Measurements from ENCODE around the gene SLC9C1. TPM values are rescaled to one million over a fixed set of nuclear protein-coding genes. Genes with fewer than 3 reads are reported as not detected.
A peak's percentile ranks its signal among the peaks of the same experiment; 100 is the strongest.

The SLC9C1 gene
- total RNA-seq, 1 experiment from 2014 or later = not detected

DNA sequence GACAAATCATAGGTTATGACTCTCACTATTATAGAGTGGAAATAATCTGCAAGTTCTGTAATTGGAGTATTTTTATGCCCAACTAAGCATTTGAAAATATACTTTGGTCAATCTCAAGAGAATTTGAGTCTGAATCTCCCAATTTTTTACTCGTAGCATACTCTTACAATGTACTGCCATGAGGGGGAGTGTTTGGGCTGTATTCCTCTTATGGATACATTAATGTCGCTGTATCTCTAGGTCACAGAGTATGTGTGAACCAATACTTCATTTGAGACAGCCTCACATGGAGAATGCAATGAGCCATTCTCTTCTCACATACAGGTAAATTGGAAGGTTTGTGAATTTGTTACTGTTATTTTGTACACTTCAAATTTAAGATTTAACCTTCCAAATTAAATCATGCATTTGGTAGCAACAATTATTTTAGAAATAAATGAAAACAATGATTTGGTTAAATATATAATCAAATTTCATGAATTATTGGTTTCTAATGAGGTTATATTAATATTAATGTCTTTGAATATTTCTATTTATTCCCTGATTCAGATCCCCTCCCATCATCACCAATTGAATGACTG, 33.4 kb upstream of the SLC9C1 start:
- POLR2A ChIA-PET (ENCODE audit: unreplicated experiment) = interaction anchor here (0.7 kb wide), 1 partner anchor 42 kb away, joined by 3 read pairs; no protein-coding TSS in a partner anchor
- TF ChIP-seq EZH2 (IDR thresholded peaks at IDR 0.05; ENCODE audit: low read length, unreplicated experiment) = no peak
- TF ChIP-seq, protein P1, sequence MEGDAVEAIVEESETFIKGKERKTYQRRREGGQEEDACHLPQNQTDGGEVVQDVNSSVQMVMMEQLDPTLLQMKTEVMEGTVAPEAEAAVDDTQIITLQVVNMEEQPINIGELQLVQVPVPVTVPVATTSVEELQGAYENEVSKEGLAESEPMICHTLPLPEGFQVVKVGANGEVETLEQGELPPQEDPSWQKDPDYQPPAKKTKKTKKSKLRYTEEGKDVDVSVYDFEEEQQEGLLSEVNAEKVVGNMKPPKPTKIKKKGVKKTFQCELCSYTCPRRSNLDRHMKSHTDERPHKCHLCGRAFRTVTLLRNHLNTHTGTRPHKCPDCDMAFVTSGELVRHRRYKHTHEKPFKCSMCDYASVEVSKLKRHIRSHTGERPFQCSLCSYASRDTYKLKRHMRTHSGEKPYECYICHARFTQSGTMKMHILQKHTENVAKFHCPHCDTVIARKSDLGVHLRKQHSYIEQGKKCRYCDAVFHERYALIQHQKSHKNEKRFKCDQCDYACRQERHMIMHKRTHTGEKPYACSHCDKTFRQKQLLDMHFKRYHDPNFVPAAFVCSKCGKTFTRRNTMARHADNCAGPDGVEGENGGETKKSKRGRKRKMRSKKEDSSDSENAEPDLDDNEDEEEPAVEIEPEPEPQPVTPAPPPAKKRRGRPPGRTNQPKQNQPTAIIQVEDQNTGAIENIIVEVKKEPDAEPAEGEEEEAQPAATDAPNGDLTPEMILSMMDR (conservative IDR thresholded peaks at IDR 0.05; ENCODE audit: low read depth, low read length) = peak; percentile 88
- ATAC-seq (peak; percentile 98), DNase-seq (peak; percentile 69)
- Histone ChIP-seq H3K9ac (ENCODE audit: low read length) (no peak overlapping the region), H3K9me2 (replicated peaks; ENCODE audit: low read length) (no peaks in the 10 kb centered on the region), H3K27ac (ENCODE audit: low read length) (no peak overlapping the region), H3K36me3 (ENCODE audit: low read depth, low read length) (no peaks in the 10 kb centered on the region), H3F3A (ENCODE audit: low read length, unreplicated experiment) (no peaks in the 10 kb centered on the region), H3K4me2 (ENCODE audit: low read length) (no peak overlapping the region), H4K20me1 (ENCODE audit: low read length) (no peaks in the 10 kb centered on the region), H3K4me3 (ENCODE audit: low read length) (no peak overlapping the region), H3K79me2 (ENCODE audit: low read length) (no peaks in the 10 kb centered on the region), H3K27me3 (ENCODE audit: low read length) (peaks cover 34% of the 10 kb centered on the region), H3K4me1 (ENCODE audit: insufficient read depth, low read length) (no peaks in the 10 kb centered on the region), H3K9me3 (ENCODE audit: low read length) (no peaks in the 10 kb centered on the region), H2AFZ (ENCODE audit: low read length) (no peak overlapping the region)
- CTCF ChIA-PET = no interaction called here
- intact Hi-C loops (cut with micrococcal nuclease) = loop anchor here (1.0 to 5.0 kb wide), 4 partner anchors 110 to 205 kb away; no protein-coding TSS in a partner anchor
- BruUV-seq (replicated peaks) = no TSS peak

DNA sequence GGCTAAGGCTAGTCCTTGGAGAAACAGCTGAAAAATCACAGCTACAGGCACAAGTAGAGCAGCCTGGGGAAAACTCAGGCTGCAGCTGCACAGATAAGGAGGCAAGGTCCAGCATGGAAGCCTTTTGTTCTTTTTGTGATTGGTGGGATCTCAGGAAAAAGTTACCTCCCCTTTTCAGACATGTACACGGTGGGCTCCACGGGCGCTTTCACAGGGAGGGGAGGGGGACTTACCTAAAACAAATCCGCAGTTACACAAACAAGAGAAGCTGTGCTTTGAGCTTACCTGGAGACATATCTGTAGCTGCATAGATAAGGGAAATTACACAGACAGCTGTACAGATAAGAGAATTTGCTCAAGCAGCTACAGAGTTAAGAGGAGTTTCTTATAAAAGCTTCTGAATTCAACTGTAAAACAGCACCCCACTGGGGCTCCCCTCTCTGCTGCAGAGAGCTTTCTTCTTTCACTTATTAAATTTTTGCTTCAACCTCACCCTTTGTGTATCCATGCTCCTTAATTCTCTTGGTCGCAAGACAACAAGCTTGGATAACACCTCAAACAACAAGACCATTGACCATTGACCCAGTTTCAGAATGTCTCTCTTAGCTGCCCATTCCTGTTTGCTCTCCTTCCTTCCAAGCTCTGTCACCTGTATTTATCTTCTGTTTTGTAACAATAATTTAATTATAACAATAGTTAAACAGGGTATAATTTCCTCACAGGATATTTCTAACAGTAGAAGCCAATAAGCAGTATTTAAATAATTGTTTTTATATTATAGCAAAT, 28.0 kb upstream of the SLC9C1 start:
- Histone ChIP-seq H4K20me1 (ENCODE audit: low read length) (no peaks in the 10 kb centered on the region), H3K9me3 (ENCODE audit: low read length) (no peaks in the 10 kb centered on the region), H3K9me2 (replicated peaks; ENCODE audit: low read length) (no peaks in the 10 kb centered on the region), H3K4me2 (ENCODE audit: low read length) (no peak overlapping the region), H3K36me3 (ENCODE audit: low read depth, low read length) (no peaks in the 10 kb centered on the region), H3K4me3 (ENCODE audit: low read length) (no peak overlapping the region), H3K4me1 (ENCODE audit: insufficient read depth, low read length) (no peaks in the 10 kb centered on the region), H3F3A (ENCODE audit: low read length, unreplicated experiment) (no peaks in the 10 kb centered on the region), H3K9ac (ENCODE audit: low read length) (no peak overlapping the region), H3K27me3 (ENCODE audit: low read length) (peaks cover 72% of the 10 kb centered on the region), H2AFZ (ENCODE audit: low read length) (no peak overlapping the region), H3K79me2 (ENCODE audit: low read length) (no peaks in the 10 kb centered on the region), H3K27ac (ENCODE audit: low read length) (no peak overlapping the region)
- DNase-seq = no peak
- CTCF ChIA-PET = no interaction called here
- ATAC-seq = no peak
- POLR2A ChIA-PET (ENCODE audit: unreplicated experiment) = interaction anchor here (0.6 to 0.9 kb wide), 2 partner anchors 209 to 1203 kb away, joined by 4 read pairs; no protein-coding TSS in a partner anchor
- TF ChIP-seq, protein P1 (conservative IDR thresholded peaks at IDR 0.05; ENCODE audit: low read depth, low read length) = no peak
- TF ChIP-seq EZH2 (IDR thresholded peaks at IDR 0.05; ENCODE audit: low read length, unreplicated experiment) (no peak), EZH2phosphoT487 (IDR thresholded peaks at IDR 0.05; ENCODE audit: borderline replicate concordance, low read length) (no peak)
- intact Hi-C loops (cut with micrococcal nuclease) = no loop called here
- no TSS peak for BruUV-seq (replicated peaks)

DNA sequence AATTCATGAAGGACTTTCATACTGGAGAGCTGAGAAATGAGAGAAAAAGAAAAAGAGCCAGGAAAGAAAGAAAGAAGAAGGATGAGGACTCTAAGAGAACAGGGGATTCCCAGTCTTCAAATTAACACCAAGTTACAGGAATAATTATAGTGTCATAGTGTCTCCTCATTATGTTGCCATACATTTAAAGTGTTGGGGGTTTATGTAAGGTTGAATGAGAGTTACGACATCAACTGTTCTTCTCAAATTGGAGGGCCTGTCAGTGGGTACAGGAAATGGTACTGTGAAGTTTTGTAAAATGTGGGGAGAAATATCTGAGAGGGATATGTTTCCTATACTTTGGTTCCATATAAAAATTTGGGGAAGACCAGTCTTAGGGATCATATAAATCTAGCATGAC, 26.7 kb upstream of the SLC9C1 start:
- Histone ChIP-seq H3K79me2 (ENCODE audit: low read length) (no peaks in the 10 kb centered on the region), H3K9ac (ENCODE audit: low read length) (no peak overlapping the region), H3K9me3 (ENCODE audit: low read length) (no peaks in the 10 kb centered on the region), H3K4me2 (ENCODE audit: low read length) (no peak overlapping the region), H3K4me1 (ENCODE audit: insufficient read depth, low read length) (no peaks in the 10 kb centered on the region), H4K20me1 (ENCODE audit: low read length) (no peaks in the 10 kb centered on the region), H3K27me3 (ENCODE audit: low read length) (peaks cover 69% of the 10 kb centered on the region), H3K4me3 (ENCODE audit: low read length) (no peak overlapping the region), H3K9me2 (replicated peaks; ENCODE audit: low read length) (no peaks in the 10 kb centered on the region), H2AFZ (ENCODE audit: low read length) (no peak overlapping the region), H3F3A (ENCODE audit: low read length, unreplicated experiment) (no peaks in the 10 kb centered on the region), H3K36me3 (ENCODE audit: low read depth, low read length) (no peaks in the 10 kb centered on the region), H3K27ac (ENCODE audit: low read length) (no peak overlapping the region)
- intact Hi-C loops (cut with micrococcal nuclease) = no loop called here
- TF ChIP-seq, protein P1 (conservative IDR thresholded peaks at IDR 0.05; ENCODE audit: low read depth, low read length) = no peak
- DNase-seq (no peak), ATAC-seq (no peak)
- POLR2A ChIA-PET (ENCODE audit: unreplicated experiment) = no interaction called here
- no TSS peak for BruUV-seq (replicated peaks)
- CTCF ChIA-PET = no interaction called here
